Adrenal gland (tissue), 5 donors: ENCODE data around the gene ZNF500.

Source experiments
- POLR2A ChIP-seq, 2 donors: fragments of 450-650 bp; IDR thresholded peaks; one replicate each; pipeline ENCODE4 v1.6.1; 2017; ENCODE audit warnings: antibody characterized with exemption in 2 of 2, mild to moderate bottlenecking in 2 of 2, moderate library complexity in 1 of 2
- TF ChIP-seq, protein P1 (sequence below), 6 experiments: fragments of 450-650 bp in 4 of 6; fragments of 200-600 bp in 2 of 6; sonication (generic) in 1 of 6; IDR thresholded peaks; 1 replicate in 5 of 6; 2 replicates in 1 of 6; pipeline versions ENCODE4 v1.5.1 to v1.8.0; 2016 to 2021; ENCODE audit warnings: antibody characterized with exemption in 6 of 6, mild to moderate bottlenecking in 2 of 6, moderate library complexity in 1 of 6
- donor health status: DM: no; HTN: no; CAD: no.

DNA sequence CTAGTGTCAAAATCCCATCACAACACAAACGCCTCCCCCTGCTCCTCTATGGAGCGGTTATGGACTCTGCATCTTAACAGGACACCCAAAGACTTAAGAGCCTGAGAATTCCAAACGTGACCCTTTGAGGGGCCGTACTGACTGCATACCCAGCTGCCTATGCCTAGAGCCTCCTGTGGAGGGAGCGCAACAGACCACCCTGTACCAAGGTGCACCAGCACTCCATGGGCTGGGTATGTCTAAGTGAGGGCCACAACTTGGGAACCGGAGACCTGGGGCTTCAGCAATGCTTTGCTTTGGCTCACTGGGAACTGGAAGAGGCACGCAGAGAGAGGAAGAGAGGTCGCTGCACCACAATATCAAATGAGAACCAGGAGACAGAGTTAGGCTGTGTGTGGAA lies 38.3 kb downstream of the ZNF500 start:
- TF ChIP-seq, protein P1, sequence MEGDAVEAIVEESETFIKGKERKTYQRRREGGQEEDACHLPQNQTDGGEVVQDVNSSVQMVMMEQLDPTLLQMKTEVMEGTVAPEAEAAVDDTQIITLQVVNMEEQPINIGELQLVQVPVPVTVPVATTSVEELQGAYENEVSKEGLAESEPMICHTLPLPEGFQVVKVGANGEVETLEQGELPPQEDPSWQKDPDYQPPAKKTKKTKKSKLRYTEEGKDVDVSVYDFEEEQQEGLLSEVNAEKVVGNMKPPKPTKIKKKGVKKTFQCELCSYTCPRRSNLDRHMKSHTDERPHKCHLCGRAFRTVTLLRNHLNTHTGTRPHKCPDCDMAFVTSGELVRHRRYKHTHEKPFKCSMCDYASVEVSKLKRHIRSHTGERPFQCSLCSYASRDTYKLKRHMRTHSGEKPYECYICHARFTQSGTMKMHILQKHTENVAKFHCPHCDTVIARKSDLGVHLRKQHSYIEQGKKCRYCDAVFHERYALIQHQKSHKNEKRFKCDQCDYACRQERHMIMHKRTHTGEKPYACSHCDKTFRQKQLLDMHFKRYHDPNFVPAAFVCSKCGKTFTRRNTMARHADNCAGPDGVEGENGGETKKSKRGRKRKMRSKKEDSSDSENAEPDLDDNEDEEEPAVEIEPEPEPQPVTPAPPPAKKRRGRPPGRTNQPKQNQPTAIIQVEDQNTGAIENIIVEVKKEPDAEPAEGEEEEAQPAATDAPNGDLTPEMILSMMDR (IDR thresholded peaks at IDR 0.05) = no peak
- no peak for TF ChIP-seq POLR2A (IDR thresholded peaks at IDR 0.05)
